ENCODE data around the gene ELP5. TPM values are rescaled to one million over a fixed set of nuclear protein-coding genes. Genes with fewer than 3 reads are reported as not detected.

Gene ELP5
- total RNA-seq, 1 donor from 2014 or later = 36.9 TPM

DNA sequence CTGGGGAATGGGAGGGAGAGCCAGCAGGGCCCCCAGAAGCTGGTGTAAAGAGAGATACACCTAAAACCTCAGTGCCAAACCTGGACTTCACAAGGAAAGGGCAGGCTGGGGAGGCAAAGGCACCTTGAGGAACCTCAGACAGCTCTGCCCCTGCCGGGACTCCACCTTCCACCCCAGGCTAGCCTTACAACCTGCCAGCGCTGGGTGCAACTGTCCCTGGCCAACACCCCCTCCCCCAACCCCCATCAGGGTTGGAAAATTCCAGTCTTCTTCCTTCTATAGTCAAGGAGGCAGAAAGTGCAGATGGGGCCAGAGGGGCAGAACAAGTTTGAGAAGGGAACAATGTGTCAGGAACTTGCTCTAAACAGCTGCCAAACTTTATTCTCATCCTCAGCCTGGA, 40.2 kb downstream of the ELP5 start:
- TF ChIP-seq, protein P1, sequence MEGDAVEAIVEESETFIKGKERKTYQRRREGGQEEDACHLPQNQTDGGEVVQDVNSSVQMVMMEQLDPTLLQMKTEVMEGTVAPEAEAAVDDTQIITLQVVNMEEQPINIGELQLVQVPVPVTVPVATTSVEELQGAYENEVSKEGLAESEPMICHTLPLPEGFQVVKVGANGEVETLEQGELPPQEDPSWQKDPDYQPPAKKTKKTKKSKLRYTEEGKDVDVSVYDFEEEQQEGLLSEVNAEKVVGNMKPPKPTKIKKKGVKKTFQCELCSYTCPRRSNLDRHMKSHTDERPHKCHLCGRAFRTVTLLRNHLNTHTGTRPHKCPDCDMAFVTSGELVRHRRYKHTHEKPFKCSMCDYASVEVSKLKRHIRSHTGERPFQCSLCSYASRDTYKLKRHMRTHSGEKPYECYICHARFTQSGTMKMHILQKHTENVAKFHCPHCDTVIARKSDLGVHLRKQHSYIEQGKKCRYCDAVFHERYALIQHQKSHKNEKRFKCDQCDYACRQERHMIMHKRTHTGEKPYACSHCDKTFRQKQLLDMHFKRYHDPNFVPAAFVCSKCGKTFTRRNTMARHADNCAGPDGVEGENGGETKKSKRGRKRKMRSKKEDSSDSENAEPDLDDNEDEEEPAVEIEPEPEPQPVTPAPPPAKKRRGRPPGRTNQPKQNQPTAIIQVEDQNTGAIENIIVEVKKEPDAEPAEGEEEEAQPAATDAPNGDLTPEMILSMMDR (IDR thresholded peaks at IDR 0.05; ENCODE audit: unreplicated experiment) = no peak
- H3K36me3 Mint-ChIP-seq (ENCODE audit: low read depth, unreplicated experiment) = no peaks in the 10 kb centered on the region
- no peak for DNase-seq (ENCODE audit: low spot score)
- H3K4me3 Mint-ChIP-seq (ENCODE audit: unreplicated experiment) = no peak overlapping the region
- H3K27me3 Mint-ChIP-seq (ENCODE audit: unreplicated experiment) = peaks cover 13% of the 10 kb centered on the region
- H3K9me3 Mint-ChIP-seq (ENCODE audit: unreplicated experiment) = no peaks in the 10 kb centered on the region
- H3K4me1 Mint-ChIP-seq (ENCODE audit: unreplicated experiment) = peaks cover 14% of the 10 kb centered on the region
- no peak overlapping the region for H3K27ac Mint-ChIP-seq (ENCODE audit: unreplicated experiment)

DNA sequence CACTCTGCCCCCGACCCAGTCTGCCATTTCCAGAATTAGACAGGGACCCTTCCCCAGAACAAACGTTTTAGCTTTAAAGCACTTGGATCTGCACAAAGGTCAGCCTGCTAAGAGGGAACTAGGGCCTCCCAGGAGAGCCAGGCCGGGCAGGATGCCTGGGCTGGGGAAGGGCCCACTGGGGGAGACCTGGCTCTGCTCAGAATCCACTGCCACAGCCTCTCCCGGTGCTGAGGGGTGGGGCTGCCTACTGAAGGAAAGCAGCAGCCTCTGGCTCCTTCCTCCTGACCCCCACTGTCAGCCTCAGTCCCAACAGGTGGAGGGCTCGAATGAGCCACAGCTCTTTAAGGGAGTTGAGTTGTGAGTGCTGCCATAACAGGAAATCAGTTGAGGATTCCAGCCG, 40.7 kb downstream of the ELP5 start:
- Mint-ChIP-seq H3K4me3 (ENCODE audit: unreplicated experiment) (peak overlapping the region; percentile 32), H3K27ac (ENCODE audit: unreplicated experiment) (no peak overlapping the region), H3K9me3 (ENCODE audit: unreplicated experiment) (no peaks in the 10 kb centered on the region), H3K27me3 (ENCODE audit: unreplicated experiment) (peaks cover 12% of the 10 kb centered on the region), H3K4me1 (ENCODE audit: unreplicated experiment) (peaks cover 14% of the 10 kb centered on the region), H3K36me3 (ENCODE audit: low read depth, unreplicated experiment) (no peaks in the 10 kb centered on the region)
- no peak for DNase-seq (ENCODE audit: low spot score)
- TF ChIP-seq, protein P1 (IDR thresholded peaks at IDR 0.05; ENCODE audit: unreplicated experiment) = no peak

DNA sequence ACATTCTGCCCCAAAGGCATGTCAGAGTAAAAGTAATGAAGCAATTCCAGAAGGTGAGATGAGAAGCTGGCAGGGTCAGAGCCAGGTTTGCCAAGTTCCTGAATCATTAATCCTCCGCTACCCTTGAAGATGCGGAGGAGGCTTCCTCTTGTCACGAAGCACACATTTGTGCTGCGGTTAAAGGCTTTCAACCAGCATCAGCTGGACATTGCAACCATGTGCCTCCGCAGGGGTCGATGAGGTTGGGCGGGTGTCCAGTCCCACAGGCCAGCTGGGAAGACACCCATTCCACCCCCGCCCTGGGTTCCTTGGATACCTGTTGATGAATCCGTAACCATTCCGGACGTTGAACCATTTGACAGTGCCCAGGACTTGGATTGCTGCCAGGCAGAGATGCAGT, 41.1 kb downstream of the ELP5 start:
- no peaks in the 10 kb centered on the region for H3K36me3 Mint-ChIP-seq (ENCODE audit: low read depth, unreplicated experiment)
- H3K9me3 Mint-ChIP-seq (ENCODE audit: unreplicated experiment) = no peaks in the 10 kb centered on the region
- H3K27me3 Mint-ChIP-seq (ENCODE audit: unreplicated experiment) = peaks cover 11% of the 10 kb centered on the region
- H3K27ac Mint-ChIP-seq (ENCODE audit: unreplicated experiment) = no peak overlapping the region
- peaks cover 14% of the 10 kb centered on the region for H3K4me1 Mint-ChIP-seq (ENCODE audit: unreplicated experiment)
- peak overlapping the region; percentile 78 for H3K4me3 Mint-ChIP-seq (ENCODE audit: unreplicated experiment)
- DNase-seq (ENCODE audit: low spot score) = no peak
- TF ChIP-seq, protein P1 (IDR thresholded peaks at IDR 0.05; ENCODE audit: unreplicated experiment) = no peak

DNA sequence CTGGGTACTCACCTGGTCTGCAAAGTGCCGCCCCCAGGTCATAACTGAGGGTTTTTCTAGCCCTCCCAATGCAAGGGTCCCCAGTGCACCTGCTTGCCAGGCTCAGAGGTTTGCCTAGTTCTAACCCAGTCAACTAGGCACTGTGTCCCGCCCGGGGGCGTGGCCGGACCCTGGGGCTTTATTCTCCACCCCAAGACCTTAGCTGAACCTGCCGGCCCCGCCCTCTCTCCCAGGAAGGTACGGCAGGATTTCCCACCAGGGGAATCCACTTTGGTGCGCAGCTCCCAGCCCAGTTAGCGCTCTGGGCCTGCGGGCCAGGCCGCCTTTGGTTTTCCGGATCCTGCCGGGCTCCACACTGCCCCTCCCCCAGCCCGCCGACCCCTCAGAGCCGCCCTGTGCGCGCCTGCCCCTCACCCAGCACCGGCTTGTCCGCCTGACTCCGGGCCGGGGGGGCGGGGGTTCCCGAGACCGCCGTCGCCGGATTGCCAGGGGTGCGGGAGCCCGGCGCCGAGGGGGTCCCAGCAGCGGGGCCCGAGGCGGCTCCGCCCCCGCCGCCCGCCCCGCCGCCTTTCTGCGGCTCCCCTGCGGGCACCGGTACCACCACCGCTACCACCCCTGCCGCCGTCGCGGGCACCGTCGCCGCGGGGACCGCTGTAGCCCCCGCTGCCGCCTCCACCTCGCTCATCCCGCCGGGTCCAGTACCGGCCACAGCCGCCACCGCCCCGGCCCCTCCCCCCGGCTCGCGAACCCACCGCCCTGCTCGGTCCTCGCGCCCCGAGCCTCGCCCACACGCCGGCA, 42.0 kb downstream of the ELP5 start:
- Mint-ChIP-seq H3K4me1 (ENCODE audit: unreplicated experiment) (peaks cover 14% of the 10 kb centered on the region), H3K36me3 (ENCODE audit: low read depth, unreplicated experiment) (no peaks in the 10 kb centered on the region), H3K4me3 (ENCODE audit: unreplicated experiment) (peak overlapping the region; percentile 78), H3K27me3 (ENCODE audit: unreplicated experiment) (peaks cover 11% of the 10 kb centered on the region), H3K27ac (ENCODE audit: unreplicated experiment) (no peak overlapping the region), H3K9me3 (ENCODE audit: unreplicated experiment) (no peaks in the 10 kb centered on the region)
- peak; percentile 36 for DNase-seq (ENCODE audit: low spot score)
- TF ChIP-seq, protein P1 (IDR thresholded peaks at IDR 0.05; ENCODE audit: unreplicated experiment) = no peak

DNA sequence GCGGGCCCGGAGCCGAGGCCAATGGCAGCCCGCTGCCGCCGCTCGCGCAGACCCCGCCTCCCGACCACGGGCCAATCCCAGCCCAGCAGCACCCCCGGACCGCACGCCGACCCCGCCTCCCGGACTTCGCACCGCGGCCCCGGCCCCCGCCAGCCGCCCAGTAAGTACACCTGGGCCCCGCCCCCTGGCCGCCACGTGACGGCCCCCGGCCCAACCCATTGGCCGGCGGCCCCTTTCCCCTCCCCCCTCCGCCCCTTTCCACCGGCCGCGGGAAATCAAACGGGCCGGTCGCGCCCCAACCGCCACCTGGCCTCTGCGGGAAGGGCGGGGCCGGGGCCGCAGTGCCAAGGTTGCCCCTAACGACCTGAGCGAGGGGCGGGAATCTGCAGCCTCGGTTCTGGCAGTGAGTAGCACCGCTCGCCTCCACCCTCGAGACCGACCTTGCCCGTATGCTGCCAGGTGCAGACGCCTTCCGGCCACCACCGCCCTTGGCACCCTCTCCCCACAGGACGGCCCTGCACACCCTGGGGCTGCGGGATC, 42.7 kb downstream of the ELP5 start, which contains the start of gene YBX2:
YBX2 (minus strand) TSS at position 26 of the 540 bp plus-strand sequence. CDS start 139 bp downstream, outside the sequence.
- no peaks in the 10 kb centered on the region for H3K9me3 Mint-ChIP-seq (ENCODE audit: unreplicated experiment)
- H3K4me3 Mint-ChIP-seq (ENCODE audit: unreplicated experiment) = peak within 1 kb of the TSS; percentile 78
- H3K27me3 Mint-ChIP-seq (ENCODE audit: unreplicated experiment) = peaks cover 11% of the 10 kb centered on the region
- peak; percentile 82 for DNase-seq (ENCODE audit: low spot score)
- no peaks in the 10 kb centered on the region for H3K36me3 Mint-ChIP-seq (ENCODE audit: low read depth, unreplicated experiment)
- TF ChIP-seq, protein P1 (IDR thresholded peaks at IDR 0.05; ENCODE audit: unreplicated experiment) = no peak
- H3K4me1 Mint-ChIP-seq (ENCODE audit: unreplicated experiment) = peaks cover 14% of the 10 kb centered on the region
- H3K27ac Mint-ChIP-seq (ENCODE audit: unreplicated experiment) = no peak within 1 kb of the TSS
